HG03066 (cell line): ENCODE results near the gene LITAFD.
"Not testable (repeated sequence)": the region's sequence is repeated elsewhere in the genome, so short reads cannot be mapped to it uniquely, and the experiment has no call there.

Experiments
- ATAC-seq: cut with Tn5 transposase; IDR thresholded peaks from one replicate; pipeline ENCODE4 v1.9.1; 2021; ENCODE audit warnings: low read depth; ENCODE audit not compliant: unreplicated experiment

Gene LITAFD

DNA sequence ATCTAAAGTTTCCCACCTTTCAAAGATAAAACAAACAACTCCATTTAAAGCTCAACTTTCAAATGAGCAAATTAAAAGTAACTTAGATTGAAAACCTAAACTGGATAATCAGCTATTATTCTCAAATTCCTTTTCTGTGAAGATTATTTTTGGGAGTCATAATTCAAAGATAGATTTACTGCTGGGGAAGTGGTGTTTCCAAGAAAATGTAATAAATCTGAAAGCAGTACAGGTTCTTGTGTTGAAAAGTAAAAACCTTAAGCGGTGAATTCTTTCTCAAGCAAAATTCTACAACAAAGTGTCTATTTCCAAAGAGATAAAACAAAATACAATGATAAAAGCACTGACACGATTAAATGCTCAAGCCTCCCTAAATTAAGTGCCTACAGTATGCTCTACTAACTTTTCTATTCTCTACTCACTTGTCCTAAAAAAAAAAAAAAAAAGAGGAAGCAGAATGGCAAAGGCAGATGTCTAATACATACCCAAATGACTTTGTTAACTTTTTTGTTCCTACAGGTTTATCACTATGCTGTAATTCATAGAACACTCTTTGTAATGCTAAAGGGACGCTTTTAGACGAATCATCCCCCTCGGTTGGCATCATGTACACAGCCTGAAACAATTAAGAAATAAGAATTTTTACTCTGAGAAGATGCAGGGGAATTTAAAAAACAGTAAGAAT lies 34.5 kb downstream of the LITAFD start:
- no peak for ATAC-seq

DNA sequence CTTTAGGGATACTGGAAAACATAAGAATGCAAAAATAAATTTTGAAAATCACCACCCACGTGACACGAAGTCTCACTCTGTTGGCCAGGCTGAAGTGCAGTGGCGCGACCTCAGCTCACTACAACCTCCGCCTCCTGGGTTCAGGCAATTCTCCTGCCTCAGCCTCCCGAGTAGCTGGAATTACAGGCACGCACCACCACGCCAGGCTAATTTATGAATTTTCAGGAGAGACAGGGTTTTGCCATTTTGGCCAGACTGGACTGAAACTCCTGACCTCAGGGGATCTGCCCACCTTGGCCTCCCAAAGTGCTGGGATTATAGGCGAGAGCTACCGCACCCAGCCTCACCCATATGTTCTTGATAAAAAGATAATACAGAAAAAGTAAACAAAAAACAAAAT lies 35.2 kb downstream of the LITAFD start:
- not testable (repeated sequence) for ATAC-seq

DNA sequence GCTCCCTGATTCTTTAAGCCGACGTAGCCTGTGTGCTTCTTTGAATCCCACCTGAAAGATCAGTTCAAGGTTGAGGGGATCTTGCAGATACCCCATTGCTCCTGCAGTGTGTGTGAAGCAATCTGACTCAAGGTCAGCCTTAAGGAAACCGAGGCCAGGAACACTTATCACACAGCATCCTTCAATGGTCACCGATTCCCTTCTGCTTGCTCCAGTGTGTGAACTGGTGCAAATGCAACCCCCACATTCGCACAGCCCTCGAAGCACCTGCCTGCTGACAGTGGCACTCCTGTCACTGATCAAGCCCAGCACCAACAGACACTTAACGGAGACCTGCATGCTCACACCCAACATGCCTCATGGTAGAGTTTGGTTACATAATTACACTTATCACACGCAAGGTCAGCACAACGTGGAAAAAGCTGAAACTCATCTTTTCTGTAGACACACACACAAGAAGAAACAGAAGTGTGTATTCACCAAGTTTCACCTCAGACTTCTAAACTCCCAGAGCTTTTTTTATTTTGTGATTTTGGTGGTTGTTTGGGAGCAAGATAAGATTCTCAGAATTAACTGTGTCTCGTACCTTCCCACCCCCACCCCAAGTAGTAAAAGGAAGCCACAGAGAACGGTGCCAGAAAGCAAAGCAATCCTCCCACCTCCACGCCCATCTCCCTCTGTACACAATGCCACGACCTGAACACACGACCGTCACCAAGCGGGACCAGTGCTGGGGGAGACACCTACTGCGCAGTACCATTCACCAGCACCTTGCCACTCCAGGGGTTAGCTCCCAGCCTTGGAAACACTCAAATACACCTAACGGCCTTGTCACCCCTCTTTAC lies 37.2 kb downstream of the LITAFD start:
- no peak for ATAC-seq

DNA sequence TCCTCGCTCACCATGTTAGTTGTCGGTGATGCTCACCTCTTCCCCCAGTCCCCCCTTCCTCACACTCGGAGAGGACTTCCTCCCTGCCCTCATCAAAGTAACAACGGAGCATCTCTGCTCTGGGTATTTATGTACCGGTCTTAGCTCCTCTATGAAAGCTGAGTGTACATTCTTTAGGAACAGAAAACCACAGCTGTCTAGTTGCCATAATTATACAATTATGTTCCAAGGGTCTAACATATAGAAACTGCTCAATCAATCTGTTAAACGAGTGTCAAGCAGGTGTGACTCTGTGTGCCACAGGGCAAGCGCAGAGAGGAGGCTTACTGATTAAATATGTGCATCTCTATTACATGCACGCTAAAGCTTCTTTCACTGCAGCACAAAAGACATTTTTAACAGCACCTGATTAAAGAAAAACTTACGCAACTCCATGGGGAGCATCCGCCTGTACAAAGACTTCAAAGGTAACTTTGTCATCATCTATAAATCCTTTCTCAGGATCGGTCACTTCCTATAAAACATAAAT lies 37.8 kb downstream of the LITAFD start:
- no peak for ATAC-seq

DNA sequence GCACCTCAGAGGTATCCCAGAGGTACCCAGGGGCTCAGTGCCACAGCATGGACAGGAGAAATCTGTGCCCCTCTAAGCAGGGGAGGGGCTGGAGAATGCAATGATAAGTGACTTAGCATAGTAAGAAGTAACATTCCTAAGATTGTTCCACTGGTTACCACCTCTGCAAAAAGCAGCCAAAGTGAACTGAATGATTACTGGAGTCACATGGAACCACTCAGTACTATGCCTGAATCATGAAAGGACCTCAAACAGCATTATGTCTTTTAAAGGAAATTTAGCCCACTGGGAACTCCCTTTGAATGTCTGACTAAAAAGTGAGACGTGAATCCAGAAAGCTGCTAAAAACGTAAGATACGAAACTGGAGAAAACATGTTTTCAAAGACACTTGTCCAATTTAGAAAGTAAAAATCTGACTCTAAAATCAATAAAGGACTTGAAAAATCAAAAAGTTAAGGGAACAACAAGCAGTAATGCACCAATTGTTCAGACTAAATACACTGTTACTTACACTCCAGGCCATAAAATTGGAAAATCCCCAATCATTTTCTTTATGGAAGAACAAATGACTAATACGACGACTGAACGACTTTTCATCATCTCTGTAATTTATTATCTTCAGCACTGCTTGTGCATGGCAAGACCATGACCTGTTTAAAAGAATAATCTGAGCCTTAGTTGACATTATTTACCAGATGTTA lies 38.6 kb downstream of the LITAFD start:
- no peak for ATAC-seq

- no peak for ATAC-seq
Observed at GRCh38 chr16:8921347-8921984, 39.3 kb downstream of the LITAFD start.

DNA sequence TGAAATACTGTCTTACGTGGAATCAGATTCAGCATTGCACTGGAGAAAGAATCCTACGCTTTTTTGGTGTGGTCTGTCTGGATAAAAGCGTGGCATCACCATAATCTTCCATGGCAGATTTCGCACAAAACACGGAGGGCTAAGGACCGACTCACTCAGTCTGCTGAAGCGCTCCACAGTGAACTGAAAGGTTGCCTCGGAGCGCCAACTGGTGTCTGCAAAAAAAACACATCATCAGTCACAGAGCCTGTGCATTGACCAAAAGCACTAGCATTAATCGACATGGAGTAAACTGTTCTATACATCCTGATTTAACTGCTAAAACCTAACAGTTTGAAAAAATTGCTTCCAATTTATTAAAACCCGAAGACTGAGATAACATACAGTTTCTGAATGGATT lies 41.0 kb downstream of the LITAFD start:
- ATAC-seq, result no peak

GRCh38 chr16:8924214-8924613 lies 42.1 kb downstream of the LITAFD start:
- no peak for ATAC-seq

- ATAC-seq, result no peak
Observed at GRCh38 chr16:8925455-8925854, 43.3 kb downstream of the LITAFD start.

DNA sequence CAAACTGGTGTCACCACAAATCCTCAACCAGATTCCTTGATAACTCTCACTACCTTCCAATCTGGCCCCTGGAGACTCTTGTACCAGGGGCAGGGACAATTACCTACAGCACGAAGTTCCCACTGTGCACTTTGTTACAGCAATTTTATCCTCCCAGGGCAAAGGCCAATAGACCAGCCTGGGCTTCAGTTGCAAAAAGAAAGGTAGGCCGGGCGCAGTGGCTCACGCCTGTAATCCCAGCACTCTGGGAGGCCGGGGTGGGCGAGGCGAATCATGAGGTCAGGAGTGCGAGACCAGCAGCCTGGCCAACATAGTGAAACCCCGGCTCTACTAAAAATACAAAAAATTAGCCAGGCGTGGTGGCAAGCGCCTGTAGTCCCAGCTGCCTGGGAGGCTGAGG lies 44.7 kb downstream of the LITAFD start:
- no peak for ATAC-seq

- ATAC-seq, result no peak
Observed at GRCh38 chr16:8928467-8928957, 46.4 kb downstream of the LITAFD start.

GRCh38 chr16:8929086-8929748 lies 47.1 kb downstream of the LITAFD start:
- no peak for ATAC-seq

DNA sequence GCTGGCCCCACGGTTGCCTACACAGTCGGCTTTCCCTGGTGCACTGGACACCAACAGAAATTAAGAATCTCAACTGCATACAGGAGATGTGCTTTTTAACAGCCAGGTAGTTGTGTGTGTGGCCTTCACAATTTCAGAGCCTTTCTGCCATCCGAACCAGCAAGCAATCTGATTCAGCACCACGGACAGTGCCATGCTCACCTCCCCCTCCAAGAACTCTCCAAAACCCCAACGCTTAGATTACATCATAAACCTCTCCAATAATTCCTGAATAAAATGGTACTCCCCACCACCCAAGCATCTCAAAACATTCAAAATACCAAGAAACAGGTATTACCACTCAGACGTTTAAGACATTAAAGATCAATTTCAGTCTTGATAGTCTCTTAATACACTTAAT lies 49.7 kb downstream of the LITAFD start:
- ATAC-seq, result no peak

DNA sequence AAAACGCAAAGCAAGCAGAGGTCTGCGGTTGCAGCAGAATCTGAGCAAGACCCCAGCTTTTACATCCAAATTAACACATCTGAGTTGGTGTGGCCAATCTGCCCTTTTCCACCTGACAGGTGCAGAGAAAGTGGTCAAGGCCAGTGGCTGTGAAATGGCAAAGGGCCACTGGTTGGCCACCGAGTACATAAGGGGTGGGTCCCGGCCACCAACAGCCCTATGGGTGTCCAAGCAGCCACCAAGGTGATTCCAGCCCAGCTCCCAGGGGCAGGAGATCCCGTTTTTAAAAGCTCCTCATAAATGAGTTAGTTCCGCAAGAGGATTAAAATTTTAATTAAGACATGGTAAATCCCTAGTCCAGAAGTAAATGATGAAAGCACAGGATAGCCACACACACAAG lies 52.5 kb downstream of the LITAFD start:
- ATAC-seq, result no peak
